ENCODE measurements around the gene SART1. TPM values are rescaled to one million over a fixed set of nuclear protein-coding genes. Genes with fewer than 3 reads are reported as not detected.
A peak's percentile ranks its signal among the peaks of the same experiment; 100 is the strongest.
"Not testable (repeated sequence)": the region's sequence is repeated elsewhere in the genome, so short reads cannot be mapped to it uniquely, and the experiment has no call there.

Gene SART1
- total RNA-seq, 1 donor from 2014 or later = 28.8 TPM

DNA sequence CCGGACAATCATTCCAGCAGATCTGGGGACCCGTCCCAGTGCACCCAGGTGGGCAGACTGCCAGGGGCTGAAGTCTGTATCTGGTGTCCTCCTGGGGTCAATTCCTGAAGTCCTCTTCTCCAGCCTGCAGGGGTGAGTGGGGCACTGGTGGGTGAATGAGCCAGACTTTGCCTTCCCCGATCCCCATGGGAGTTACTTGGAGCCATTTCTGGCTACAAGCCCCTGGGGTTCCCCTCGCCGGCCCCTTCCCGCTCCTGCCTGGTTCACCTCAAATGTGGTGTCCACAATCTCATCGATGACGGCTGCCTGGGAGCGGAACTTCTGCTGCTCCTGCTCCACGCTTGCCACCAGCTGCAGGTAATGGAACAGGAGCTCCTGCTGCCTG lies 55.3 kb downstream of the SART1 start:
- TF ChIP-seq, protein P1, sequence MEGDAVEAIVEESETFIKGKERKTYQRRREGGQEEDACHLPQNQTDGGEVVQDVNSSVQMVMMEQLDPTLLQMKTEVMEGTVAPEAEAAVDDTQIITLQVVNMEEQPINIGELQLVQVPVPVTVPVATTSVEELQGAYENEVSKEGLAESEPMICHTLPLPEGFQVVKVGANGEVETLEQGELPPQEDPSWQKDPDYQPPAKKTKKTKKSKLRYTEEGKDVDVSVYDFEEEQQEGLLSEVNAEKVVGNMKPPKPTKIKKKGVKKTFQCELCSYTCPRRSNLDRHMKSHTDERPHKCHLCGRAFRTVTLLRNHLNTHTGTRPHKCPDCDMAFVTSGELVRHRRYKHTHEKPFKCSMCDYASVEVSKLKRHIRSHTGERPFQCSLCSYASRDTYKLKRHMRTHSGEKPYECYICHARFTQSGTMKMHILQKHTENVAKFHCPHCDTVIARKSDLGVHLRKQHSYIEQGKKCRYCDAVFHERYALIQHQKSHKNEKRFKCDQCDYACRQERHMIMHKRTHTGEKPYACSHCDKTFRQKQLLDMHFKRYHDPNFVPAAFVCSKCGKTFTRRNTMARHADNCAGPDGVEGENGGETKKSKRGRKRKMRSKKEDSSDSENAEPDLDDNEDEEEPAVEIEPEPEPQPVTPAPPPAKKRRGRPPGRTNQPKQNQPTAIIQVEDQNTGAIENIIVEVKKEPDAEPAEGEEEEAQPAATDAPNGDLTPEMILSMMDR (conservative IDR thresholded peaks at IDR 0.05; ENCODE audit: low read depth, low read length) = no peak
- no peak for DNase-seq (ENCODE audit: low read depth)
- no peak overlapping the region for H3K4me3 ChIP-seq (ENCODE audit: low read depth, low read length)

DNA sequence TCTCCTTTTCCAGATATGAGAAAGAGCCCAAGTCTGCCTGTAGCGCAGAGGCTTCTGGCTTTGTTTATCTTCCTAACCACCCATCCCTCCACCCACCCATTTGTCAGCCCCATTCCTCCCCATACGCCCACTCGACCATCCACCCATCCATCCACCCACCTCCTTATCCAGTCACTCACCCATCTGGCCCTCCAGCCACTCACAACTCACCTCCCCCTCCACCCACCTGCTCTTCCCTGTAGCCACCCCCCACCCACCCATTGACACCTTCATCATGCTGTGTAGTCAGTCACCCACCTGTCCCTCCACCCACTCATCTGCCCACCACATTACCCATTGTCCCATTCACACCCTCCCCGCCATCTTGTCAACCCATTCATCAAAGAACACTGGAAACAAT lies 55.8 kb downstream of the SART1 start:
- TF ChIP-seq, protein P1 (conservative IDR thresholded peaks at IDR 0.05; ENCODE audit: low read depth, low read length) = no peak
- DNase-seq (ENCODE audit: low read depth) = no peak
- H3K4me3 ChIP-seq (ENCODE audit: low read depth, low read length) = no peak overlapping the region

DNA sequence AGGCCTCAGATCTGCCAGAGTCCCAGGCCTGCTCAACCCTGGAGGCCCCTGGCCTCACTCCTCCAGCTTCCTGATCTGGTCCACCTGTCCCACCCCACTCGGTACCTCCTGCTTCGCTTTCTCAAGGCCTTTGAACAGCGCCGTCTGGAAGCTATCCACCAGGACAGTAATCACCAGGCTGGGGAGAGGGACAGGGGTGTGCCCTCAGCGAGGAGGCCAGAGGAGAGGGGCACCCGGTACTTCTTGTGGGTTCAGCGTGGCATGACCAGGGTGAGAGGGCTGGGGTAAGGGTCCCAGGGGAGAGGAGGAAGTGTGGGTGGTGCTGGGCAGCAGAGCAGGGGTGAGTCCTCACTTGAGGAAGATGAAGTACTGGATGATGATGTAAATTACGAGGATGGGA lies 58.7 kb downstream of the SART1 start:
- DNase-seq (ENCODE audit: low read depth) = no peak
- H3K4me3 ChIP-seq (ENCODE audit: low read depth, low read length) = no peak overlapping the region
- TF ChIP-seq, protein P1 (conservative IDR thresholded peaks at IDR 0.05; ENCODE audit: low read depth, low read length) = no peak

DNA sequence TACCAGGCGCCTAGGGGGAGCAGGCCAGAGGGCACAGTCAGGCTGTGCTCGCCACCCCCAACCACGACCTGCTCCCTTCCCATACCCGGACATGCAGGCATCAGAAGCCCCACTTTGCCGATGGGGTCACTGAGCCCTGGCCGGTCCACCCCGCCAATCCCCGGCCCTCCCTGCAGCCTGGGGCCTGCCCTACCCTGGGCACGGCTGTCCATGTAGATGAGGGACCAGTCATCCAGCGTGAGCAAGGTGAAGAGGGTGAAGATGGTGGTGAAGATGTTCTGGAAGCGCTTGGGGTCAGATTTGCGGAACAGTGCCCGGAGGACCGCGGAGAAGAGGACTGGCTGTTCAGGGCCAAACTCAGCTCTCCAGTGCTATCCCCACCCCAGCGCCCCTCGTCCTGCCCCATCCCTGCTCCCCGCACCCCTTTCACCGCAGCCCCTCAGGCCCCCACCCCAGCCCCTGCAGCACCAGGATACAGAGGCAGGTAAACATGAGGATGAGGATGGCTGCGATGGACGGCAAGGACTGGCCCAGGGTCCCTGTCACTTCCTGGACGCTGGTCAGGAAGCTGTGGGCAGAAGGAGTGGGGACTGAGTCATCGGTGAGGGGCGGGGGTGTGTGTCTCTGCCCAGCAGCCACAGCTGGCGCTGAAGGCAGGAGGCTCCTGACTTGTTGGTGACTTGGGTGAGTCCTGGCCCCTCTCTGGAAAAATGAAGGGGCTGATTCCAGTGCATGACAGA lies 59.3 kb downstream of the SART1 start:
- H3K4me3 ChIP-seq (ENCODE audit: low read depth, low read length) = no peak overlapping the region
- TF ChIP-seq, protein P1 (conservative IDR thresholded peaks at IDR 0.05; ENCODE audit: low read depth, low read length) = no peak
- no peak for DNase-seq (ENCODE audit: low read depth)

DNA sequence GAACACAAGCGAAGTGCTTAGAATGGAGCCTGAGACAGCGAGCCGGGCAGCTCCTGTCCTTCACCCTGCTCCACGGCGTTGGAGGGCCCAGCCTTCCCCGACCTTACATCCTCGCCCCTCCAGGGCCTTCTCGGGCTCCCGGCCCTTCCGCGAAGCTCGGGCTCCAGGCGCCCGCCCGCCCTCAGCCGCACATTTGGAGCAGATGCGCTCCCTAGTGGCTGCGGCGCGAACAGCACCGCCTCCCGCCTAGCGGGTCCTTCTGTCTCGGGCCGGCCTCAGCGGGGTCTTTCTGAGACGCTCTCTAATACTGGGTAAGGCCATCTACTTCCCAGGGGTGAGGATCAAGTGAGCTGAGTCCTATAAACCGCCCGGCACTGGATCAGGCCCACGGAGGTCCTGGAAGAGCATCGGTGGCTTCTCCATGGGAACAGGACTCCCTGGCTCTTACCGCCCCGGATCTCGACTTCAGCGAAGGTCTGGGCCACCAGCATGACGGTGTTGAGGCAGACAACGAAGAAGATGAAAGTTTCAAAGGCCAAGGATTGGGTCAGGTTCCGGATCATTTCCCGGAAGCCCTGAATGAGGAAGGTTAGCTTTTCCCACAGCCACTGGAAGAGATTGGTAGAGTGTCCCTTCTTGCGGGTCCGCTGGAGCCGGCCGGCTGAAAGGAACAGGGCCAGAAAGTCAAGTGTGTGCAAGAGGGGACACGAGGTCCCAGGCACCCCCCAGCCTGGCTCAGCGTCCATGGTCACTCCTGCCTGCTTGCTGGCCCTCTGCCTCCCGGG lies 61.1 kb downstream of the SART1 start:
- peak overlapping the region; percentile 33 for H3K4me3 ChIP-seq (ENCODE audit: low read depth, low read length)
- no peak for DNase-seq (ENCODE audit: low read depth)
- TF ChIP-seq, protein P1 (conservative IDR thresholded peaks at IDR 0.05; ENCODE audit: low read depth, low read length) = peak; percentile 84

DNA sequence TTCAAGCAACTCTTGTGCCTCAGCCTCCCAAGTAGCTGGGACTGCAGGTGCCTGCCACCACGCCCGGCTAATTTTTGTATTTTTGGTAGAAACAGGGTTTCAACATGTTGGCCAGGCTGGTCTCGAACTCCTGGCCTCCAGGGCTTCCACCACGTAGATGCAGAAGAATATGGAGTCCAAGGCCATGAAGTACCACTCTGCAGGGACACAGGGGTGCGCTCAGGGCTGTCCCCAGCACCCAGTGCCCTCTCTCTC lies 61.6 kb downstream of the SART1 start:
- not testable (repeated sequence) for H3K4me3 ChIP-seq (ENCODE audit: low read depth, low read length); DNase-seq (ENCODE audit: low read depth)

DNA sequence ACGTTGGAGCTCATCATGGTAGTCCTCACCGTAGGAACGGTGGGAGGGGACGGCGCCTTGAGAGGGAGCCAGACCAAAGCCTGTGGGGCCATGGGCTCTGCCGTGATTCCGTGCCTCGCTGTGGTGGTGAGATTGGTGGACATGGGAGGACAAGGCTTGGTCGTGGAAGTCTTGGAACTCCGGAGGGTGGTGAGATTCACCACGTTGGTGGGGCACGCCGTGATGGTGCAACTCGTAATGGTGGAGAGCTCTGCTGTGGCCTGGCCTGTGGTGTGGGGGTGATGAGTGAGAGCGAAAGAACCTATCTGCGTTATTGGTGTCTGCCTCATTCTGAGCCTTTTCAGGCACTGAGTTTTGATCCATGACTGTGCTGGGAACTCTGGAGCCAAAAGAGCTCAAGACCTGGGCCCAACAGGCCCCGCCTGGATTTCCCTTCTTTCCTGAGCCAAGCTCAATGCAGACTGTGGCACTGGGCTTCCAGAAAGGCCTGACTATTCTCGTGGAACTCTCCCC lies 64.5 kb downstream of the SART1 start, which contains the start of gene CATSPER1:
CATSPER1 (minus strand) TSS at position 463 of the 513 bp plus-strand sequence; CDS start at position 363, 100 bp downstream.
- no peak within 1 kb of the TSS for H3K4me3 ChIP-seq (ENCODE audit: low read depth, low read length)
- no peak for DNase-seq (ENCODE audit: low read depth)
- TF ChIP-seq, protein P1 (conservative IDR thresholded peaks at IDR 0.05; ENCODE audit: low read depth, low read length) = no peak

Other genes starting within 250 kb of the SART1 start
- gene KAT5, start 249.5 kb upstream of the SART1 start, total RNA-seq = 47.2 and 72.2 TPM in 2 replicates
- 76.7 and 81.1 TPM in 2 replicates for gene RNASEH2C, start 240.9 kb upstream of the SART1 start, total RNA-seq
- gene AP5B1, start 180.8 kb upstream of the SART1 start, total RNA-seq = 14.0 and 17.9 TPM in 2 replicates
- 4.8 and 12.5 TPM in 2 replicates for gene OVOL1, start 174.7 kb upstream of the SART1 start, total RNA-seq
- 2.1 TPM in 1 of 2 replicates, not detected in the other for gene SNX32, start 127.8 kb upstream of the SART1 start, total RNA-seq
- gene CFL1, start 103.6 kb upstream of the SART1 start, total RNA-seq = 2,195 and 2,365 TPM in 2 replicates
- gene MUS81, start 101.3 kb upstream of the SART1 start, total RNA-seq = 57.2 and 71.8 TPM in 2 replicates
- 45.1 and 94.7 TPM in 2 replicates for gene EFEMP2, start 88.9 kb upstream of the SART1 start, total RNA-seq
- 0.51 and 1.2 TPM in 2 replicates for gene CTSW, start 81.9 kb upstream of the SART1 start, total RNA-seq
- gene FIBP, start 73.3 kb upstream of the SART1 start, total RNA-seq = 85.3 and 135 TPM in 2 replicates
- gene CCDC85B, start 71.1 kb upstream of the SART1 start, total RNA-seq = 76.5 and 94.2 TPM in 2 replicates
- gene FOSL1, start 61.3 kb upstream of the SART1 start, total RNA-seq = 143 and 172 TPM in 2 replicates
- gene C11orf68, start 42.7 kb upstream of the SART1 start, total RNA-seq = 6.6 and 12.4 TPM in 2 replicates
- gene DRAP1, start 42.3 kb upstream of the SART1 start, total RNA-seq = 225 TPM in 2 replicates
- not detected in 2 replicates for gene TSGA10IP, start 16.3 kb upstream of the SART1 start, total RNA-seq
- 45.2 and 45.3 TPM in 2 replicates for gene EIF1AD, start 40.4 kb downstream of the SART1 start, total RNA-seq
- 144 and 192 TPM in 2 replicates for gene BANF1, start 40.8 kb downstream of the SART1 start, total RNA-seq
- 53.4 and 89.1 TPM in 2 replicates for gene CST6, start 50.3 kb downstream of the SART1 start, total RNA-seq
- 1.4 and 4.7 TPM in 2 replicates for gene CATSPER1, start 64.7 kb downstream of the SART1 start, total RNA-seq
- 2.1 and 2.3 TPM in 2 replicates for gene GAL3ST3, start 87.4 kb downstream of the SART1 start, total RNA-seq
- gene SF3B2, start 90.6 kb downstream of the SART1 start, total RNA-seq = 204 and 229 TPM in 2 replicates
- gene PACS1, start 108.5 kb downstream of the SART1 start, total RNA-seq = 17.5 and 24.9 TPM in 2 replicates